GM18517 (cell line): Measurements from ENCODE around the gene MARCHF4.

Experiments used
- ATAC-seq: cut with Tn5 transposase; IDR thresholded peaks from one replicate; pipeline ENCODE4 v1.9.1; 2021; ENCODE audit warnings: mild to moderate bottlenecking, moderate library complexity; ENCODE audit not compliant: unreplicated experiment

The MARCHF4 gene

GRCh38 chr2:216371721-216372702, at the start of gene MARCHF4:
Gene MARCHF4, minus strand, starts transcription at chr2:216372483. Its CDS starts 2,223 bp downstream, at chr2:216370260.
- ATAC-seq: no peak

GRCh38 chr2:216420367-216421101, 48.3 kb upstream of the MARCHF4 start:
- no peak for ATAC-seq

GRCh38 chr2:216418981-216419380, 46.7 kb upstream of the MARCHF4 start:
- no peak for ATAC-seq

- no peak for ATAC-seq
Observed at GRCh38 chr2:216416571-216417307, 44.5 kb upstream of the MARCHF4 start.

- no peak for ATAC-seq
Observed at GRCh38 chr2:216415541-216415940, 43.3 kb upstream of the MARCHF4 start.

- ATAC-seq: no peak
Observed at GRCh38 chr2:216414772-216415319, 42.6 kb upstream of the MARCHF4 start.

GRCh38 chr2:216413882-216414281, 41.6 kb upstream of the MARCHF4 start:
- no peak for ATAC-seq

GRCh38 chr2:216412022-216412999, 40.0 kb upstream of the MARCHF4 start, which contains the start of gene SMARCAL1:
Gene SMARCAL1, plus strand, starts transcription at chr2:216412484. Its CDS starts 2,221 bp downstream, at chr2:216414705.
- ATAC-seq: peak; percentile 89

GRCh38 chr2:216410550-216410949, 38.3 kb upstream of the MARCHF4 start:
- peak; percentile 36 for ATAC-seq

GRCh38 chr2:216408426-216409290, 36.4 kb upstream of the MARCHF4 start:
- ATAC-seq: no peak

GRCh38 chr2:216406826-216407225, 34.5 kb upstream of the MARCHF4 start:
- ATAC-seq: no peak

GRCh38 chr2:216405588-216405987, 33.3 kb upstream of the MARCHF4 start:
- no peak for ATAC-seq

GRCh38 chr2:216404010-216404618, 31.8 kb upstream of the MARCHF4 start:
- no peak for ATAC-seq

- ATAC-seq: no peak
Observed at GRCh38 chr2:216402751-216403150, 30.5 kb upstream of the MARCHF4 start.

- ATAC-seq: no peak
Observed at GRCh38 chr2:216399621-216400020, 27.3 kb upstream of the MARCHF4 start.

GRCh38 chr2:216394881-216395280, 22.6 kb upstream of the MARCHF4 start:
- no peak for ATAC-seq

GRCh38 chr2:216392945-216393840, 20.9 kb upstream of the MARCHF4 start:
- ATAC-seq: no peak
